ENCODE results near the gene GLCCI1. TPM values are rescaled to one million over a fixed set of nuclear protein-coding genes. Genes with fewer than 3 reads are reported as not detected.

Gene GLCCI1
- total and polyA plus RNA-seq, 2 of the 8 experiments (the other 6 are each of a cell fraction or from before 2014, with no cell fraction given) = 12.4 to 27.7 TPM

DNA sequence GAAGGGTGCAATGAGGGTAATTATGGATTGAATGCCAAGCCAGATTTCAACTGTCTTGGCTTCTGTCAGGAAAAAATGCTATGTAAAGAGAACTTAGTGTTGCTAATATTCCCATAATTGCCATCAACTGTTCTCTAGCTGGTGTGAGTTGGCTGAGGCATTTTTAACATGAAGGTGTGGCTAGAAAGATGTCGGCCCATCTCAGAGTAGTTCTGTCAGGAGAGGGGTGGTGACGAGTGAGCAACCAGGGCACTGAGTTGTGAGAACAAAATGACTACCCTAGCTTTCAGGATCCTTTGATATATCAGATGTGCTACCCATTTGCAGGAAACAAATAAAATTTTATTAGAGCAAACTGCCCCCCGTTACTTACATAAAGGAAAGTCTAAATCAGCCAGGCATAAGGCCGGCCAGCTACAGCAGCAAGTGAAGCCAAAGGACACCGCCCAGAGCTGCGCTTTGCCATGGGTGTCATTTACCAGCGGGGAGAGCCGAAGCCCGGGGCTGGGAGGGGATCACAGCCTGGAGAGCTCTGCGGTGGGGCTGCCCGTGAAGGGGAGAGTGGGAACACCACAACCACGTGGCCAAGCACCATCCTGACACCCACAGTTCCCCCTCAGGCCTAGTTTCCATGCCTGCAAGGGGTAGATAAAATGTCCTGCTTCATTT lies 151.9 kb downstream of the GLCCI1 start:
- H3K36me3 ChIP-seq (ENCODE audit: control insufficient read depth in 2 of 4, insufficient read depth in 4 of 4, low read length in 3 of 4) = no peaks in the 10 kb centered on the region
- H3K4me1 ChIP-seq (replicated peaks in 1 of 4; ENCODE audit: control insufficient read depth in 3 of 4, insufficient read depth in 4 of 4, low read length in 3 of 4) = peaks cover 0 to 7% (median 2%) of the 10 kb centered on the region in 4 experiments; a peak in 3 of 7 replicates
- H3K4me3 ChIP-seq (ENCODE audit: extremely low read depth in 1 of 4, insufficient read depth in 2 of 4, low read depth in 3 of 4, low read length in 4 of 4) = no peak overlapping the region
- no peak overlapping the region for H2BK120ac ChIP-seq (replicated peaks; ENCODE audit: low read depth, low read length)
- no peaks in the 10 kb centered on the region for H3K79me1 ChIP-seq (ENCODE audit: low read depth, low read length)
- 93% methylated on average over 12 of the region's 12 CpGs; no CpG with 5 or more reads in 1 of the 2 experiments for WGBS, 2 experiments (ENCODE audit: extremely low coverage in 1 of 2, insufficient coverage in 1 of 2, insufficient read length in 1 of 2, insufficient replicate concordance in 2 of 2, low coverage in 1 of 2, low lambda C conversion rate in 2 of 2, missing lambda C conversion rate in 1 of 2)
- no peak overlapping the region for H2BK12ac ChIP-seq (ENCODE audit: low read depth, low read length)
- no peak overlapping the region for H2BK20ac ChIP-seq (ENCODE audit: low read length)
- H4K91ac ChIP-seq (replicated peaks; ENCODE audit: insufficient read length, low read length) = no peak overlapping the region
- H2AK5ac ChIP-seq (ENCODE audit: low read depth, low read length) = no peak overlapping the region
- no peak overlapping the region for H2AFZ ChIP-seq (ENCODE audit: low read length)
- H4K5ac ChIP-seq (ENCODE audit: insufficient read length, low read depth, low read length) = no peak overlapping the region
- H3K27ac ChIP-seq (ENCODE audit: low read depth, low read length) = no peak overlapping the region
- H3K23ac ChIP-seq (ENCODE audit: insufficient read length) = no peak overlapping the region
- no peak overlapping the region for H3K4ac ChIP-seq (replicated peaks; ENCODE audit: insufficient read length, low read depth, low read length)
- ChIA-PET POLR2A (ENCODE audit: partially characterized antibody) (no interaction called here), CTCF (ENCODE audit: partially characterized antibody) (interaction anchor here (0.7 to 0.8 kb wide), 2 partner anchors 97 to 1918 kb away, joined by 3 read pairs; no protein-coding TSS in a partner anchor)
- FAIRE-seq = no peak
- H2BK5ac ChIP-seq (ENCODE audit: low read depth, low read length) = no peak overlapping the region
- H3K9me3 ChIP-seq (ENCODE audit: insufficient read depth in 2 of 2, low read depth in 1 of 2, low read length in 1 of 2) = no peaks in the 10 kb centered on the region
- H4K8ac ChIP-seq (ENCODE audit: extremely low read depth, insufficient read depth, low read length) = 0 out of 2 replicates have a peak overlapping the region, but pooled peaks have one; percentile 5
- TF ChIP-seq SRF (IDR thresholded peaks at IDR 0.05; ENCODE audit: low read depth, low read length) = no peak
- no peak for TF ChIP-seq HDAC6 (IDR thresholded peaks at IDR 0.05; ENCODE audit: low read depth, low read length)
- no peak for TF ChIP-seq RNF2 (IDR thresholded peaks at IDR 0.05; ENCODE audit: borderline replicate concordance, low read depth, low read length, missing control alignments, poor library complexity, severe bottlenecking)
- TF ChIP-seq BACH1 (IDR thresholded peaks at IDR 0.05; ENCODE audit: low read length) = no peak
- TF ChIP-seq BRCA1 (IDR thresholded peaks at IDR 0.05; ENCODE audit: low read depth, low read length) = no peak
- no peak for TF ChIP-seq SIRT6 (IDR thresholded peaks at IDR 0.05; ENCODE audit: low read length)
- no peak for TF ChIP-seq PHF8 (conservative IDR thresholded peaks at IDR 0.05; ENCODE audit: low read depth, low read length)
- no peak for TF ChIP-seq SP2 (IDR thresholded peaks at IDR 0.05; ENCODE audit: low read length)
- no peak for TF ChIP-seq SP1 (IDR thresholded peaks at IDR 0.05; ENCODE audit: low read depth, low read length)
- no peak for TF ChIP-seq TAF7 (optimal IDR thresholded peaks at IDR 0.05; ENCODE audit: borderline replicate concordance, low read depth, low read length)
- TF ChIP-seq RXRA (IDR thresholded peaks at IDR 0.05; ENCODE audit: insufficient read depth, low read depth, low read length) = no peak
- no peak for DNase-seq (ENCODE audit: low read depth in 1 of 2, low spot score in 2 of 2)
- H3K79me2 ChIP-seq (ENCODE audit: control insufficient read depth in 1 of 2, insufficient read depth in 2 of 2, low read length in 2 of 2) = no peaks in the 10 kb centered on the region
- no peak overlapping the region for H3K9ac ChIP-seq (replicated peaks in 1 of 4; ENCODE audit: extremely low read depth in 1 of 4, low read depth in 3 of 4, low read length in 3 of 4)
- H3K4me2 ChIP-seq (ENCODE audit: insufficient read depth in 1 of 2, low read depth in 2 of 2, low read length in 2 of 2) = no peak overlapping the region
- H4K20me1 ChIP-seq (replicated peaks in 1 of 2; ENCODE audit: control insufficient read depth in 1 of 2, insufficient read depth in 2 of 2, low read length in 2 of 2) = no peaks in the 10 kb centered on the region
- no peak overlapping the region for H3K18ac ChIP-seq (ENCODE audit: extremely low read depth, low read length)
- H3K23me2 ChIP-seq (ENCODE audit: low read depth, low read length) = no peaks in the 10 kb centered on the region; the same call in 1 of the 2 replicates
- H2BK15ac ChIP-seq (ENCODE audit: low read length) = no peak overlapping the region
- H3K27me3 ChIP-seq (replicated peaks in 1 of 4; ENCODE audit: control insufficient read depth in 3 of 4, extremely low read depth in 1 of 4, insufficient read depth in 3 of 4, low read length in 3 of 4) = no peaks in the 10 kb centered on the region
- H3K14ac ChIP-seq (ENCODE audit: insufficient read length) = no peak overlapping the region
- H3K56ac ChIP-seq (replicated peaks; ENCODE audit: insufficient read length, low read depth, low read length) = no peak overlapping the region
